ENCODE data around the gene STARD13. TPM values are rescaled to one million over a fixed set of nuclear protein-coding genes. Genes with fewer than 3 reads are reported as not detected.

STARD13 gene
- total RNA-seq, 4 donors from 2014 or later, result 9.5 to 33.9 (median 30.3) TPM

- no peak overlapping the region for H3K4me3 ChIP-seq
- peak overlapping the region in 2 of 4 donors; percentile 27 to 54 for H3K27ac ChIP-seq
- peaks cover 0 to 4% (median 0%) of the 10 kb centered on the region in 4 donors for H3K4me1 ChIP-seq
- TF ChIP-seq POLR2A (IDR thresholded peaks at IDR 0.05), result no peak
- no peak for TF ChIP-seq CTCF (IDR thresholded peaks at IDR 0.05)
- H3K36me3 ChIP-seq, result no peaks in the 10 kb centered on the region
- no peaks in the 10 kb centered on the region for H3K27me3 ChIP-seq
- no peaks in the 10 kb centered on the region for H3K9me3 ChIP-seq
- DNase-seq, result no peak
Observed at GRCh38 chr13:33194820-33195692, 90.5 kb downstream of the STARD13 start.

GRCh38 chr13:33193428-33193974 is 92.1 kb downstream of the STARD13 start:
- Histone ChIP-seq H3K4me3 (no peak overlapping the region), H3K27me3 (no peaks in the 10 kb centered on the region), H3K9me3 (no peaks in the 10 kb centered on the region), H3K36me3 (no peaks in the 10 kb centered on the region), H3K4me1 (peaks cover 0 to 4% (median 0%) of the 10 kb centered on the region in 4 donors), H3K27ac (peak overlapping the region in 1 of 4 donors; percentile 16)
- no peak for DNase-seq
- TF ChIP-seq CTCF (IDR thresholded peaks at IDR 0.05) (no peak), POLR2A (IDR thresholded peaks at IDR 0.05) (no peak)

- H3K27ac ChIP-seq, result no peak overlapping the region
- no peak for TF ChIP-seq POLR2A (IDR thresholded peaks at IDR 0.05)
- no peak for TF ChIP-seq CTCF (IDR thresholded peaks at IDR 0.05)
- peaks cover 0 to 9% (median 0%) of the 10 kb centered on the region in 4 donors for H3K4me1 ChIP-seq
- H3K36me3 ChIP-seq, result no peaks in the 10 kb centered on the region
- no peaks in the 10 kb centered on the region for H3K9me3 ChIP-seq
- no peak for DNase-seq
- H3K4me3 ChIP-seq, result no peak overlapping the region
- no peaks in the 10 kb centered on the region for H3K27me3 ChIP-seq
Observed at GRCh38 chr13:33191425-33192210, 93.9 kb downstream of the STARD13 start.

- no peaks in the 10 kb centered on the region for H3K36me3 ChIP-seq
- DNase-seq, result no peak
- H3K27me3 ChIP-seq, result no peaks in the 10 kb centered on the region
- peaks cover 0 to 15% (median 0%) of the 10 kb centered on the region in 4 donors for H3K4me1 ChIP-seq
- no peak for TF ChIP-seq POLR2A (IDR thresholded peaks at IDR 0.05)
- TF ChIP-seq CTCF (IDR thresholded peaks at IDR 0.05), result no peak
- no peaks in the 10 kb centered on the region for H3K9me3 ChIP-seq
- no peak overlapping the region for H3K4me3 ChIP-seq
- H3K27ac ChIP-seq, result no peak overlapping the region
Observed at GRCh38 chr13:33189470-33189869, 96.1 kb downstream of the STARD13 start.

- Histone ChIP-seq H3K27ac (peak overlapping the region in 1 of 4 donors; percentile 50), H3K27me3 (no peaks in the 10 kb centered on the region), H3K4me3 (no peak overlapping the region), H3K9me3 (no peaks in the 10 kb centered on the region), H3K4me1 (peaks cover 0 to 15% (median 0%) of the 10 kb centered on the region in 4 donors), H3K36me3 (no peaks in the 10 kb centered on the region)
- TF ChIP-seq CTCF (IDR thresholded peaks at IDR 0.05) (no peak), POLR2A (IDR thresholded peaks at IDR 0.05) (no peak)
- DNase-seq, result no peak
Observed at GRCh38 chr13:33188093-33188882, 97.3 kb downstream of the STARD13 start.
